Measurements from ENCODE around the gene HSDL1.

Gene HSDL1

DNA sequence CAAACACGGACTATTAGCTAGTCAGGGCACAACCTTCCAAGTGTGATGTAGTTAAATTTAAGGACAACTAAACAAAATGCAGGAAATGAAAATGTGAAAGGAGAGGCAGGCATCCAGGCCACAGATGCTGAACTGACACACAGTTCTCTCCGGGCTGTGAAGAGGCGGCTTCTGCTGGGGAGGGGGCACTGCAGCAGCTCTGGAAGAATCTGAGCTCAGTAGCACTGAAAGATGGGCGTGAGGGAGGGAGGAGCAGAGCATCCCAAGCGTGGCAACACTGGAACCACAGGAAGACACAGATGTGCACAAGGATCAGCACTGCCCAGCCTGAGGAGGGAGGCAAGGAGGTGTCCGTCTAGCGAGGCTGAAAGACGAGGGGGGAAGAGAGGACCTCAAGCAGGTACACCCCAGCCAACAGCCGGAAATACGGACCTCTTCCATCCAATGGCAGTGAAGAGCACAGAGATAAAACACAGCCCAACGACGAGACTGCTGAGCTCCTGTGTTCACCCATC, 39.6 kb downstream of the HSDL1 start:
- no peak for DNase-seq

DNA sequence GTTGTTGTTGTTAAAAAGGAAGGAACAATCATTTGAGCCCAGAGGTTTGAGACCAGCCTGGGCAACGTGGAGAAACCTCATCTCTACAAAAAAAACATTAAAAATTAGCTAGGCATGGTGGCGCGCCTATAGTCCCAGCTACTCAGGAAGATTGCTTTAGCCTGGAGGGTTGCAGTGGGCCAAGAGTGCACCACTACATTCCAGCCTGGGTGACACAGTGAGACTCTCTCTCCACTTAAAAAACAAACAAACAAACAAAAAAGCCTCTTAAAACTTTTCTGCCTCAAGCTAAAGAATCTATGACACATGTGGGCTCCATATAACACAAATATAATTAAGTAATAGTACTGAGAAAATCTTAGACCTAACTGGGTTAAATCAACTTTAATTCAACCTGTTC, 40.7 kb downstream of the HSDL1 start:
- DNase-seq = no peak

DNA sequence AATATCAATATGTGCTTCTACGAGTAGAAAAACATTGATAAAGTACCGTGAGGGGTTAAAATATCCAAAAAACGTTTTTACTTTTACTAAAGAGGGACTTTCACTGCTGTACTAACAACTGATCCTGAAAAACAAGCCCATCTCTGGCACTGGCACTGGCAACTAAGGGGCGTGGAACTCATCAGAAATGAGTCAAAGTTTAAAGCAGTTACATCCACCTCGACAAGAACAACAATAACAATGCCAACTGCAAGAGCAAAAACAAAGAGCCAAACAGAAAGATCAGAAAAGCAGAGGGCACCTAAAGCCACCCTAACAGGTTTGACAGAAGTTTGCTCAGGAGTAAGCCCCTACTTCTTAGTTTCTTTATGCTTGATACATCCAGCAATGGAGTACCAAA, 41.3 kb downstream of the HSDL1 start:
- no peak for DNase-seq

DNA sequence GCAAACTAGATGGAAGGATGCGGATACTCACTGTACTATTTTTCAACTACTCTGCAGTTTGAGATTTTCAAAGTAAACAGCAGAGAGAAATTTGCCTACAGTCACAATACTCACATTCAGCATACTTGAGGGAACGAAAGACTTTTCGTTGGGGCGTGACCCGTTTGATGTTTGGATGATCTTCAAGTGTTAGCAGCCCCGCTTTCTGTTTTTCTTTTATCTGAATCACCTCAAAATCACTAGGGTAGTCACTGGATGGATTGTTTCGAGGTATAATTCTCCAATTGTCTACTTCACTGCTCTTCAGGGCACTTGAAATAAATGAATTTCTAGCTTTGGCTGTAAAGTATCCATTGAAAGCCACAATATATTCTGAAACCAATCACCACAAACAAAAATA, 46.0 kb downstream of the HSDL1 start:
- no peak for DNase-seq

DNA sequence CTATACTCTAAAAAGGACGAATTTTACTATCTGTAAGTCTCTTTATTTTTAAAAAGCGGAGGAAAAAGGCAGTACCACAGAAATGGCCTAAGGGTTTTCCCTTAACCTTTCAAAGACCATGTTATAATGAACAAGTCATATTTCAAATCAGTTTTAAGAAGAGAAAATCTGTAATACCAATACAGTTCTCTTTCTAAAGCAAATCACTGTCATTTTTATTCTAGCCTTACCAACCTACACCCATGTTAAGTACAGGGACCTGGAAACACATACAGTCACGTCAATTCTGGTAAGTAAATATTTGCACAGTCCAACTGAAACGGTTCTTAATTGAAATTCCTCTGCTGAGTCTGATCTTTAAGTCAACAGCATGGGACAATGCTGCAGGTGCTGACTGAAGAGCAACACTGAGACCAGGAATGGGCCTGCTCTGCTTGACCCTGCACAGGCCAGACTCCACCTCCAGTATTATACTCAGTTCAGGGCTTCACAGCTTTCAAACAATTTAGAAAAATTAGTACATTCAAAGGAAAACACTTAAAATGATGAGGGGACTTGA, 48.5 kb downstream of the HSDL1 start:
- no peak for DNase-seq

DNA sequence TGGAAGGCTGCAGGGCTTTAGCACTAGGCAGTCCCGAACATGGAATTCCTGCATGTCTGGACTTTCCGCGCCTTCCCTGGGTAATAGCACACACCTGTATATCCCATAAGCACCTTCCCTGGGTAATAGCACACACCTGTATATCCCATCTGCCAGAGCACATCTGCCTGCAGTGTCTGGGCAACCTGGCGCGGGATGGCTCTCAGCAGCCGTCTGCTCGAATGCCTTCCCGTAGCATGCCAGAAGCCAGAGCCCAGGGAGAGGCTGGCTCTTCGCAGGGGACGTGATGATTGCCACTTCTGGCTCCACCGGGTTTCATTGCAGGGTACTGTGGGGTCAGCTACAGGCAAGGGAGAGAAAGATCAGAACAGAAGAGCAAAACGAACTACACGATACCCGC, 49.5 kb downstream of the HSDL1 start:
- no peak for DNase-seq

DNA sequence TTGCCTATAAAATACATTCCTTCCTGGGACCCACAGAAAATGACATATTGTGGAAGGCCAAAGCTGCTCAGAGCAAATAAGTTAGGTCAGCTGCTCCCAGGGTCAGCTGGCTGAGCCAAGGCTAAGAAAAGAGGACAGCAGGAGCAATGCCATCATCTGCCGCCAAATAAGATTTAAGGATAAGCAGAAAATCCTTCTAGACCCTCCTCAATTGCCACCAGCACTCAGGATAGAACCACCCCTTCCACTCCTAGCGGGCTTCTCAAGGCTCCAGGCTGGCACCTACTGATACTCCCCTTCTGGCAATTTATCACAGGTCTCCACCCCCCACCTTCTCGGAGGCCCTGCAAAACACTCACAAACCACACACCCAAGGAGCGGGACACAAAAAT, 51.1 kb downstream of the HSDL1 start:
- DNase-seq = no peak

DNA sequence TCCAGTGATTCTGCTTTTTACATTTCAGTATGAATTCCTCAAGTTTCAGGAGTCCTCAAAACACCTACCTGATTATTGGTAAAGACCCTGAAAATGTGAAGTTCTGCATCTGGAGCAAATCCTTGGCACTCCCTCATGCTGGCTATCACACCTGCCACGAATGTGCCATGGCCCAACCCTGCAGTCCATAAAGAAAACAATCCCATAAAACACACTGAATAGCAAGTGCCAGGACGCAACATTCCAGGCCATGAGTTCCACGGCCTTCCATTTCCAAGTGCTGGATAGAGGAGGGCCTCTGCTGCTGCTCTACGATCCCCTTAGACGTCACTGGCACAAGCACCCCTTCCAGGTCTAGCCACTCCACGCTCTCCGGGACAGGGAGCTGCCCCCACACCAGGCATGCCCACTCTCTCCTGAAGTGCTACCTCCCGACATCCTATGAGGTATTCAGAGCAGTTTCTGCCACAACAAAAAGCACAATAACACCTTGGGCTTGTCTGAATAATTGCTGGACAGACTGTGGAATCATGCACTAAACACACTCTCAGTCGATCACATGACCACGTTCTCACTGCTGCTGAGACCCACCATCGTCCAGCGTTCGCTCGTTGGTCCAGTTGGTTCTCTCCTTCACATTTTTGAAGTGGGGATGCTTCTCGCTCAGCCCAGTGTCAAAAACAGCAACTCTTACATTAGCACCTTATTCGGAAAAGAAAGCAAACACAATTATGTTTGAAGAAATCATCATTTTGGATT, 51.7 kb downstream of the HSDL1 start:
- DNase-seq = no peak

DNA sequence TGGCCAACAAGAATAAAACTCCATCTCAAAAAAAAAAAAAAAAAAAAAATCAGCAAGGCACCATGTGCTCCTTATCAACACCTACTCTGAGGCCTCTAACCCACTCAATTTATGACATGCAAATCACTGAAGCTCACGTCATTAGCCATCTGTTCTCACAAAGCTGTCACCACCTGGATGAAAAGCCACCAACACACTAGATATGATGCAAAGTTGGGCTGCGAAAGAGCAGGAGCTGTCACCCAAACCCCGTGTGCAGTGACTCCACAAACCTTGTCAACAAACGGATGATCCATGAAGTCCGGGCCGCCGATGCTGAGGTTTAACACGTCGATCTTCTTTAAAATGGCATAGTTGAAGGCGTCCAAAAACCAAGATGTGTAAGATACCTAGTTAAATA, 53.5 kb downstream of the HSDL1 start:
- no peak for DNase-seq

DNA sequence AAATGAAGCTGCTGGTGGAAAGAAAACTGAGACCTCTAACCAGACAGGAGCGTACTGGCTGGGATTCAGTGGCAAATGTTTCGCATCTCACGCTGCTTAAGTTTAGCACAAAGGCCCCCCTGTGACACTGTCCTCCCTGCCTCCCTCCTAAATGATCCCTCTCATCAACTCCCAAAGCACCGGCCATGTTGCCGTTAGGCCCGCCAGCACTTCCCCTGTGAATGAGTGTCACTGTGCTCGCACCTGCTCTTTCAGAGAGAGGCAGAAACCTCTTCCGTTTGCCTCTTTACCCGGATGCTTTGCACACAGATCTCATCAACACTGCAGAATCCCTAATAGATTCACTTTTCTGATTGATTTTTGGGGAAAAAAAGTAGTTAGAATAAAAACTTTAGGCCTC, 54.8 kb downstream of the HSDL1 start:
- no peak for DNase-seq

DNA sequence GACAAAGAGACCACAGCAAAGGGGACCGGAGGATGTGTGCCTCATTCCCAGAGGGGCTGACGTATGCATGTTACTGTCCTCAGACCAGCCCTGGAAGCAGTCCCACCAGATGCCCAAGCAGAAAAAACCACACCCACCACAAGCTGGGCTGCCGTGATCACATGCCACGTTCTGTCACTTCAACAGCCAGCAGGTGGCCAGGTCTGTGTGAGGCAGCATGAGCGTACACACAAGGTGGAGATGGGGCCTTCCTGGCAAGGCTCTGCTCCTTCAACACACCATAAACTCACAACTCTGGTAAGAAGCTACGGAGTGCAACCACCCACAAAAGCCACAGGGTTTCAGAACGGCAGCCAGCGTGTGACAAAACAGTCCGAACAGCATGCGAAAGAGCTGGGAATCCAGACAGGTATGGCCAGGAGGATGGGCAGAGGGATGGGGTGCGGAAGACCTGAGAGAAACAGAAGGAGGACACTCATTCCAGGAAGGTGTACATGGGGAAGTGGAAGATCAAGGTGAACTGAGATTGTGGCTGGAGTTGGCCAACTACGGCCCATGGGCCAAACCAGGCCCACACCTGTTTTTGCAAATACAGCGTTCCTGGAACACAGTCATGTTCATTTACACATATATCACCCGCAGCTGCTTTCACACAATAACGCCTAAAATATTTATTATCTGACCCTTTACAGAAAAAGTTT, 56.1 kb downstream of the HSDL1 start:
- DNase-seq = peak; percentile 25

DNA sequence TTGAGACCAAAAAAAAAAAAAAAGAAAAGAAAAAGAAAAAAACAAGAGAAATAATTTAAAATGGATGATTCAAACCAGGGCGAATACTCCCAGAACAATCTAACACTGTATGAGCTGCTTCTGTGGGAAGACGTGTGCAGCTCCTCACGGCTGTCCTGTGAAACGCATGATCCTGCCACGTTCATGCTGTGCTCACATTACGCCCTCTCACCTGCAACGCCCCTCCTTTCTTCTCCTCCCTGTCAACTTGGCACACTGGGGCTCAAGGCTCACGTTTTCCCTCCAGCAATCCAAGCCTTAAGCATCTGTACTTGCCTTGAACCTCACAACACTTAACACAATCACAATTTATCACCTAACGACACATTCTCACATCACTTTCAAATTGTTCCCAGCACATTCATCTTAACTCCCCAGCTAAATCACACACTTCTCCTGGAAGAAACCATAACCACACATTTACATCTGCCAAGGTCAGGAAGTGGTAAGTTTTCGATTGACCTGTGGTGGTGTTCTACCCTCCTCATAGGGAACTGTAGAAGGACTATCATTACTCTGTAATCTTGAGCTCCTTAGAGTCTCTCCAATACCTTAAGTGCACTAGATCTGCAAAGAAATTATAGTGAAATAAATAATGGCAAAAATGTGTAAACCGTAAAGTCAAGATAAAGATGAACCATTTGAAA, 57.4 kb downstream of the HSDL1 start:
- DNase-seq = no peak

DNA sequence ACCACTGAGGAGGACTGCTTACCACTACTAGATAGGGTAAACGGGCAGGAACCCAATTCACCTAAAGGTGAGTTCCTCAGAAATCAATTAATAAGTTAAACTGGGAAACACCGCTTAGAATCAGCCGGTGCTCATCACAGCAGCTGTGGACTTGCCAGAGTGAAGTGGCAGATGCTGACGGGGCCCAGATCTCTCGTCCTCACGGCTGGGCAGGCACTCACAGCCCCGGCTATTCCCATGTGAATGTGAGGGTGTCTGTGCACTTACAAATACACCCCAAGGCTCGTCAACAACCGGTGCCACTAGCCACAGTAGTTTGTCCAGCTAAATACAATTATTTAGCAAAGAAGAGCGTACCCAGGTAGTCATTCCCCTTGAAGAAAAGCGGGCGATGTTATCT, 58.0 kb downstream of the HSDL1 start:
- no peak for DNase-seq

DNA sequence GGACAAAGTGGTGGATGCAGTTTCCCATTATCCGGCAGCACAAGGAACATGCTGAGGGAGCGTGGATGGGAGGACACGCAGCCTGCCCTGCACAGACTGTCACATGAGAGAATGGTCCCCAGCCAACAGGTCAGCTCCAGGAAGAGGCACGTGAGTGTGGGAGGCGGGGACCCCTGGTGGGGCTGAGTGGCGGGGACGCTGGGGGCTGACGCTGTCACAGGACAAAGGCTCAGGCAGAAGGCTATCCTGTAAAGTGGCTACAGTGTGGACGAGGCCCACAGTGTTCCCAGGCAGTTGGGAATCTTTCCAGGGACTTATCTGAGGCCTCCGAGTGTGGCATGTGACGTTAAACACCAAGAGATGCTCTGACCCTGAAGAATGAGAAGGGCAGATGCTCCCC, 58.6 kb downstream of the HSDL1 start:
- no peak for DNase-seq

DNA sequence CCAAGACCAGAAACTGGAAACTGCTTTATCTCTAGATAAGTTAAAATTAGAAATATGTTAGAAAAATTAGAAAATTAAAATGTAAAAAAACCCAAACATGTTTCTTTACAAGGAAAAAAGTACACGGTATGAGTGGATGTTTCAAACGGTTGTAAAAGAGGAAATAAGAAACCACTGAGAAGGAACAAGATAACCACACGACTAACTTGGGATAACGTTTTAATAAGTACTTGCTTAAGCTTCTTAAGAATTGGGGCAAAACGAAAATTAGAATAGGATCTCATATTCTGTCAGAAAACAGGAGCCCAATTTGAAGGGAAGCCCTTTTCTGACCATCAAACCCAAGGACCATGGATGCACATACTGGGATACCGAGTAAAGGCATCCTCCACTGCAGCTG, 59.2 kb downstream of the HSDL1 start:
- DNase-seq = no peak

DNA sequence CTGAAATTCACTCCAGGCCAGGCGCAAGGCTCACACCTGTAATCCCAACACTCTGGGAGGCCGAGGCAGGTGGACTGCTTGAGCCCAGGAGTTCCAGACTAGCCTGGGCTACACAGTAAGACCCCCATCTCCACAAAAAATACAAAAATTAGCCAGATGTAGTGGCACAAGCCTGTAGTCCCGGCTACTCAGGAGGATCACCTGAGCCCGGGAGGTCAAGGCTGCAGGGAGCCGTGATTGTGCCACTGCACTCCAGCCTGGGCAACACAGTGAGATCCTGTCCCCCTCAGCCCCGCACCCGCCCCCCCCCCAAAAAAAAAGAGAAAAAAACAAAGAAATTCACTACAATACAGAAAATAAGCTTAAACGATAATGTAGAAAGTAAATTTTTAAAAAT, 59.7 kb downstream of the HSDL1 start:
- no peak for DNase-seq

DNA sequence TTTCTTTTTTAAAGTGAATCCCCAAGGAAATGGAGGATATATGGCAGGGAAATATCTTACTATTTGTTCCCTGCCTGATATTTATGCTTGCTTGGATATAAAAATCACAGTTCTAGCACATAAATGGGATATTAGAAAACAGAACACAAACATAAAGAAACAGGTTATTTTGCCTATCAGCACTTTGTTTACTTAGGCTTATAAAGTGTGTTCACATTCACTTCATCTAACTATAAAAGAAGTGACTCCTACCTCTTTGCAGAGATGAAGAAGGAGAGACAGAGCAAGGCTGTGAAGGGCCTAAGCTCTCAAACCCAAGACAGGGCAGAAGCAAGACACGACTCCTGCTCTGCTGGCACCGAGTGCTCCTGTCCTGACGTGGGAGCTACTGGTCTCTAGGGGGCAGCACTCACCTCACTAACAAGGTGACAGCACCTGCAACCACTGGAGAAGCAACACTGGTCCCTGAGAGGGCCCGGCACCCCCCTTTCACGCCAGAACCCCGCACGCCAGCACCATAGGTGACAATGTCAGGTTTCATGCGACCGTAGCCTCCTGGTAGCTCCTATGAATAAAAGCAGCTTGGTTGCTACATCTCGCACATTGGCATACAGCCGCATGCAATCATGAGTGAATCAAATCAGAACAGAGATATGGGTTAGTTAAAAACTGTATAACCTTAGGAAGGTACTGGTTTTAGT, 60.3 kb downstream of the HSDL1 start:
- DNase-seq = peak; percentile 56

DNA sequence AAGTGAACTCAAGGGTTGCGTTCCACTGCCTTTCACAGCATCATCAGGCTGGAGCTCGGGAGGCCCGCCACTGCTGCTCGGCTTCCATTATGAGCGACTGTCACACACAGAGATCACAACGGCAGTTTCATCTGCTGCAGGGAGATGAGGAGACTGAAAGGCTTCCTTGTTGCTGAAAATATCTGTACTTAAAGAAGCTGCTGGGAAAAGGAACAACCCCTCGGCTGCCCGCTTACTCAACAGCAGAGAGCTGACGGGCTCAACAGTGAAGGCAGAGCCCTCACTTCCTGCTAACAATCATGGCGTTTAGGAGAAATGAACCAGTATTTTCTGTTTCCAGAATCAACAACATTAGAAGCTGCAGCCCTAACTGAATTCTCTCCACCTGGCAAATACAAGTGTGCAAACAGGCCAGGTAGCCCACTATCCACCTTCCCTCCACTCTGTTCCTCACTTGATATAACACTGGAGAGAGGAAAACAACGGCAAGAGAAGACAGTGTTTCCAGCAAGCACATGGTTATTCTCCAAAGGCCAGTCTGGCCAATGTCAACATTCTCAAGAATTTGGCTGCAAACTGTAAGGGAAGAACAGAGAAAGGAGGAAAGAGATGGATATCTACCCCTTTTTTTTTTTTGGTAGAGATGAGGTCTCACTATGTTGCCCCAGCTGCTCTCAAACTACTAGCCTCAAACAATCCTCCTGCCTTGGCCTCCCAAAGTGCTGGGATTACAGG, 62.0 kb downstream of the HSDL1 start:
- DNase-seq = no peak

DNA sequence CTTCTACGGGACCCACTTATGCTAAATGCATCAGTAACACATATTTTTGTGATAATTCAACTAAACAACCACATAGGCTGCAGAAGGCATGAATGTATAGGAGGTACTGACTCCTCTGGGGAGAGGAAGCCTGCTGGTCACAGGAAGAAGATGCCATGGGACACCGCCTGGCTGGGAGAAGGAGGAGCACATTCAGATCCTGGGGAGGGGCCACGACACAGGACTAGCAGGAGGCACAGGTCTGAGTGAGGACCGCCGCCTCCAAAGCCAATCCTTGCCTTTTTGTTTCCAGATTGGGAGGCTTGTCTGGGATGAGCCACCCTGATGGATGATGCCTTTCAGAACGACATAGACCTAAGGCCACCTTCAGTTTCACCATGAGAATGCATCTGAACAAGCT, 62.9 kb downstream of the HSDL1 start:
- DNase-seq = no peak

DNA sequence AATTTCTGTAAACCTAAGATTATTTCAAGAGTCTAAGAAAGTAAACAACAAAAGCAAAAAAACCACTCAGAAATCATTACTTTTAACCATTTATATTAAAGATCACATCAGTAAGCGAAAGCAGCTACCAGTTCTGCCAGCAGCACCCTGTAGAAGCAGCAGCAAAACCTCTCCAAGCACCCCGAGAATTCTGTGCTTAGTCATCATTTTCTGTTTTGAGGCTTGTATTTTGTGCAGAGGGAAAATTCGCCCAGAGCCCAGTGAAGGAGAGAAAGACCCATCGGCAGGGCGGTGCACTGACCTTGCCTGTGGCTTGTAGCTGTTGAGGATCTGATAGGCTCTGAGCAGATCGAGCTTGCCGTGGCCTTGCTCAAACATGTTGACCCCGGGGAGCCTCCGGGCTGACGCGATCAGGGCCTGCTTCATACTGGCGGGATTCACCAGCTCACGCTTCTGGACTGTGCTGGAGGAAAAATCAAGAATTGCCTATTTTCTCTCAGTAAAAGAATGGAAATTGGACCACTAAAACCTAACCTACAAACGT, 63.5 kb downstream of the HSDL1 start:
- DNase-seq = no peak

DNA sequence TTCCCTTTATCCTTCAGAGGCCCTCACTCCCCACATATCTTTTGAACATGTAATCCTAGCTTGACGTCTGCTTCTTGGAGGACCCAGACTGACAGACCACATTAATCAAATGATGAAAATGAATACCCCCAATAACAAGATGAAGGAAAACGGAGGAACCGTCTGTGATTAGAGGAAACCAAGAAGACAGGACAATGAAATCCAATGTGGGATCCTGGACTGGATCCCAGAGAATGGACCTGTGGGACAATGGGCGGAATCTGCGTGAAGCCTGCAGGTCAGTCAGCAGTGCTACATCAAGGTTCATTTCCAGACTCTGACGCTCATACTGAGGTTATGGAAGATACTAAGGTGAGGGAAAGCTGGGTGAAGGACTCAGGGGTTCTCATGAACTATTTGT, 64.2 kb downstream of the HSDL1 start:
- DNase-seq = no peak

DNA sequence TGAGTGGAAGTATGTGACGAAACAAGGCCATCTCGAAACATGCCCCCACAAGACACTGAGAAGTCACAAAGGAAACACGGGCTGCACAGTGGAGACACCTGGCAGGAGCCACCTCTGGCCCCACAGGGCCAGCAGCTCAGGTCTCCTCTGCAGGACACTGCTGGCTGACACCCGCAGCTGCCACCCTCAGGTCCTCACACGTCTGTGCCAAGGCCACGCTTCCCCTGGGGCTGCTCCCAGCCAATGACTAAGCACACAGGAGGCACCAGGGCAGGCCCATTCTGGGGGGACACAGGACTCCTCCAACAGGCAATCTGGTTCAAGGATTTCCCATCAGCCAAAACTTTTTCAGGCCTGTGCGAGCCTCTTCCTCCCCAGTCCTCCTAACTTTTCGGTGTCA, 64.6 kb downstream of the HSDL1 start:
- no peak for DNase-seq

All from stimulated activated CD4-positive, alpha-beta T cell treated with anti-CD3 and anti-CD28 coated beads, Interleukin-12 subunit alpha, Interleukin-12 subunit beta, amount 100 ng/mL, for 4 hours (primary cell).